Measurements from ENCODE around the gene FNIP1. TPM values are rescaled to one million over a fixed set of nuclear protein-coding genes. Genes with fewer than 3 reads are reported as not detected.

FNIP1 gene
- total and polyA plus RNA-seq, 2 of the 8 experiments (the other 6 are each of a cell fraction or from before 2014, with no cell fraction given): 3.5 to 17.3 TPM

- no peak for TF ChIP-seq CHD7 (IDR thresholded peaks at IDR 0.05; ENCODE audit: insufficient replicate concordance, low read length)
- TF ChIP-seq KDM1A (IDR thresholded peaks at IDR 0.05; ENCODE audit: borderline replicate concordance, low read length): no peak
- no peak for TF ChIP-seq CTBP2 (IDR thresholded peaks at IDR 0.05; ENCODE audit: borderline replicate concordance, insufficient read depth, insufficient read length, low read length)
Observed at GRCh38 chr5:131671994-131672655, 124.7 kb downstream of the FNIP1 start (continued).
